A549 (cell line): ENCODE measurements around the gene SPRR2B.

Experiments used
- POLR2A ChIP-seq: IDR thresholded peaks from 2 replicates; pipeline ENCODE4 v1.6.1; 2012; ENCODE audit warnings: mild to moderate bottlenecking, low read length
- RAD21 ChIP-seq, 2 experiments: fragments of >200 bp in 1 of 2; sonication (Bioruptor Twin) in 1 of 2; formaldehyde crosslinking in 1 of 2; IDR thresholded peaks in 1 of 2; conservative IDR thresholded peaks in 1 of 2; 2 replicates in 1 of 2; 3 replicates in 1 of 2; pipeline ENCODE4 v1.6.1; 2012 to 2018; ENCODE audit warnings: inconsistent platforms in 1 of 2
- RFX5 ChIP-seq: fragments of 450-650 bp; IDR thresholded peaks from 2 replicates; pipeline ENCODE4 v1.7.1; 2014; ENCODE audit warnings: antibody characterized with exemption, mild to moderate bottlenecking, moderate library complexity

- TF ChIP-seq POLR2A = no peak
- no peak for TF ChIP-seq RFX5
- TF ChIP-seq RAD21 (conservative IDR thresholded peaks at IDR 0.05 in 1 of 2, IDR thresholded peaks at IDR 0.05 in 1 of 2) = no peak
Observed at GRCh38 chr1:153099461-153100045, 28.1 kb upstream of the SPRR2B start.
